Naive B cell (primary cell): ENCODE results near the gene ATG2A. TPM values are rescaled to one million over a fixed set of nuclear protein-coding genes. Genes with fewer than 3 reads are reported as not detected.
"Not testable (repeated sequence)": the region's sequence is repeated elsewhere in the genome, so short reads cannot be mapped to it uniquely, and the experiment has no call there.

ENCODE experiments used
- ATAC-seq, 2 donors: fragments of 150-1000 bp; cut with Tn5 transposase; 2 replicates each; pipeline ENCODE4 v1.10.0; 2021; ENCODE audit warnings: low read depth in 2 of 2, mild to moderate bottlenecking in 2 of 2, moderate library complexity in 2 of 2
- DNase-seq: peaks from one replicate; pipeline ENCODE4 v3.0.0; 2022
- H3K27ac Mint-ChIP-seq, 6 donors: one replicate each; pipeline ENCODE4 v1.8.0; 2020 to 2022; ENCODE audit warnings: mild to moderate bottlenecking in 6 of 6, mixed read lengths in 6 of 6, moderate library complexity in 5 of 6, inconsistent platforms in 2 of 6
- H3K27me3 Mint-ChIP-seq, 3 donors: one replicate each; pipeline ENCODE4 v1.8.0; 2021 to 2022; ENCODE audit warnings: mixed read lengths in 3 of 3, mild to moderate bottlenecking in 1 of 3
- H3K36me3 Mint-ChIP-seq, 2 donors: one replicate each; pipeline ENCODE4 v1.8.0; 2020 to 2022; ENCODE audit warnings: mixed read lengths in 2 of 2, inconsistent platforms in 1 of 2, mild to moderate bottlenecking in 1 of 2
- H3K4me1 Mint-ChIP-seq, 3 donors: one replicate each; pipeline ENCODE4 v1.8.0; 2020 to 2022; ENCODE audit warnings: mixed read lengths in 3 of 3, inconsistent platforms in 1 of 3, mild to moderate bottlenecking in 1 of 3, moderate library complexity in 1 of 3
- H3K4me3 Mint-ChIP-seq, 8 donors: one replicate each; pipeline ENCODE4 v1.8.0; 2020 to 2022; ENCODE audit warnings: mild to moderate bottlenecking in 8 of 8, mixed read lengths in 8 of 8, moderate library complexity in 8 of 8, inconsistent platforms in 2 of 8
- H3K9me3 Mint-ChIP-seq, 7 donors: one replicate each; pipeline ENCODE4 v1.8.0; 2020 to 2022; ENCODE audit warnings: mixed read lengths in 7 of 7, mild to moderate bottlenecking in 5 of 7, inconsistent platforms in 2 of 7, moderate library complexity in 1 of 7
- polyA plus RNA-seq, 6 donors: library from polyadenylated mRNA; unstranded; fragments of 300-500 nt; fragmentation: Illumina TruSeq; gene quantifications; one replicate each; pipeline ENCODE4 v1.2.3, GENCODE V29; 2021; ENCODE audit warnings: low read depth in 6 of 6

Gene ATG2A
- polyA plus RNA-seq, 6 donors from 2014 or later = 2.8 to 5.0 (median 3.4) TPM; not detected in 1

- ATAC-seq (no peak), DNase-seq (no peak)
- Mint-ChIP-seq H3K27ac (peak overlapping the region; percentile 72 to 100 (median 93)), H3K36me3 (peaks cover 5 to 12% of the 10 kb centered on the region in 2 donors), H3K9me3 (no peaks in the 10 kb centered on the region), H3K4me3 (peak overlapping the region; percentile 33 to 84 (median 71)), H3K4me1 (peaks cover 59 to 94% (median 82%) of the 10 kb centered on the region in 3 donors), H3K27me3 (no peaks in the 10 kb centered on the region)
Measured at GRCh38 chr11:64854534-64855502, 62.2 kb downstream of the ATG2A start.

GRCh38 chr11:64854157-64854533 lies 62.9 kb downstream of the ATG2A start:
- peaks cover 0 to 8% of the 10 kb centered on the region in 2 donors for H3K36me3 Mint-ChIP-seq
- peak overlapping the region in 7 of 8 donors; percentile 49 to 93 (median 82) for H3K4me3 Mint-ChIP-seq
- no peaks in the 10 kb centered on the region for H3K9me3 Mint-ChIP-seq
- DNase-seq (no peak), ATAC-seq (no peak)
- H3K27me3 Mint-ChIP-seq = no peaks in the 10 kb centered on the region
- H3K4me1 Mint-ChIP-seq = peaks cover 55 to 94% (median 82%) of the 10 kb centered on the region in 3 donors
- H3K27ac Mint-ChIP-seq = peak overlapping the region in 5 of 6 donors; percentile 72 to 100 (median 99)

- Mint-ChIP-seq H3K36me3 (peaks cover 0 to 8% of the 10 kb centered on the region in 2 donors), H3K27ac (peak overlapping the region; percentile 98 to 100 (median 99)), H3K4me1 (peaks cover 55 to 94% (median 82%) of the 10 kb centered on the region in 3 donors), H3K4me3 (peak overlapping the region; percentile 69 to 93 (median 83)), H3K27me3 (no peaks in the 10 kb centered on the region), H3K9me3 (no peaks in the 10 kb centered on the region)
- ATAC-seq (peak; percentile 2 to 3), DNase-seq (peak; percentile 71)
Measured at GRCh38 chr11:64853709-64854108, 63.3 kb downstream of the ATG2A start.

GRCh38 chr11:64852804-64853509 lies 64.1 kb downstream of the ATG2A start:
- Mint-ChIP-seq H3K27me3 (no peaks in the 10 kb centered on the region), H3K9me3 (no peaks in the 10 kb centered on the region), H3K4me1 (peaks cover 60 to 94% (median 85%) of the 10 kb centered on the region in 3 donors), H3K27ac (peak overlapping the region; percentile 98 to 100 (median 99)), H3K4me3 (peak overlapping the region; percentile 69 to 93 (median 84)), H3K36me3 (peaks cover 0 to 8% of the 10 kb centered on the region in 2 donors)
- ATAC-seq = peak; percentile 10 to 20
- peak; percentile 73 for DNase-seq

GRCh38 chr11:64851831-64852351 lies 65.1 kb downstream of the ATG2A start:
- H3K27me3 Mint-ChIP-seq = no peaks in the 10 kb centered on the region
- no peaks in the 10 kb centered on the region for H3K9me3 Mint-ChIP-seq
- DNase-seq (peak; percentile 85), ATAC-seq (peak; percentile 54 to 55)
- peaks cover 67 to 96% (median 94%) of the 10 kb centered on the region in 3 donors for H3K4me1 Mint-ChIP-seq
- peak overlapping the region; percentile 98 to 100 (median 99) for H3K27ac Mint-ChIP-seq
- peaks cover 0 to 8% of the 10 kb centered on the region in 2 donors for H3K36me3 Mint-ChIP-seq
- peak overlapping the region; percentile 66 to 93 (median 83) for H3K4me3 Mint-ChIP-seq

- Mint-ChIP-seq H3K27ac (peak overlapping the region; percentile 98 to 100 (median 99)), H3K4me3 (peak overlapping the region; percentile 66 to 93 (median 83)), H3K9me3 (no peaks in the 10 kb centered on the region), H3K36me3 (peaks cover 0 to 8% of the 10 kb centered on the region in 2 donors), H3K27me3 (no peaks in the 10 kb centered on the region), H3K4me1 (peaks cover 63 to 89% (median 89%) of the 10 kb centered on the region in 3 donors)
- peak; percentile 71 to 72 for ATAC-seq
- DNase-seq = peak; percentile 93
Measured at GRCh38 chr11:64850979-64851567, 65.9 kb downstream of the ATG2A start.

- Mint-ChIP-seq H3K27me3 (no peaks in the 10 kb centered on the region), H3K4me1 (peaks cover 55 to 83% (median 82%) of the 10 kb centered on the region in 3 donors), H3K27ac (peak overlapping the region; percentile 77 to 100 (median 97)), H3K36me3 (peaks cover 0 to 8% of the 10 kb centered on the region in 2 donors), H3K9me3 (no peaks in the 10 kb centered on the region), H3K4me3 (peak overlapping the region; percentile 21 to 93 (median 55))
- no peak for DNase-seq
- no peak for ATAC-seq
Measured at GRCh38 chr11:64849598-64850356, 67.2 kb downstream of the ATG2A start.

- H3K4me1 Mint-ChIP-seq = peaks cover 53 to 78% (median 77%) of the 10 kb centered on the region in 3 donors
- DNase-seq (peak; percentile 79), ATAC-seq (peak; percentile 15 to 20)
- peak overlapping the region; percentile 21 to 82 (median 73) for H3K4me3 Mint-ChIP-seq
- no peaks in the 10 kb centered on the region for H3K9me3 Mint-ChIP-seq
- peaks cover 0 to 8% of the 10 kb centered on the region in 2 donors for H3K36me3 Mint-ChIP-seq
- H3K27ac Mint-ChIP-seq = peak overlapping the region; percentile 90 to 99 (median 94)
- H3K27me3 Mint-ChIP-seq = no peaks in the 10 kb centered on the region
Measured at GRCh38 chr11:64848826-64849597, 68.0 kb downstream of the ATG2A start.

- no peak for DNase-seq
- H3K9me3 Mint-ChIP-seq = no peaks in the 10 kb centered on the region
- peak overlapping the region; percentile 21 to 82 (median 73) for H3K4me3 Mint-ChIP-seq
- H3K27ac Mint-ChIP-seq = peak overlapping the region; percentile 91 to 99 (median 96)
- peaks cover 55 to 77% (median 76%) of the 10 kb centered on the region in 3 donors for H3K4me1 Mint-ChIP-seq
- peaks cover 0 to 5% of the 10 kb centered on the region in 2 donors for H3K36me3 Mint-ChIP-seq
- H3K27me3 Mint-ChIP-seq = no peaks in the 10 kb centered on the region
- no peak for ATAC-seq
Measured at GRCh38 chr11:64848214-64848825, 68.7 kb downstream of the ATG2A start.

- DNase-seq (peak; percentile 87), ATAC-seq (peak; percentile 8 to 18)
- Mint-ChIP-seq H3K9me3 (no peaks in the 10 kb centered on the region), H3K36me3 (no peaks in the 10 kb centered on the region), H3K27me3 (no peaks in the 10 kb centered on the region), H3K4me3 (peak overlapping the region in 7 of 8 donors; percentile 32 to 79 (median 62)), H3K4me1 (peaks cover 50 to 71% (median 67%) of the 10 kb centered on the region in 3 donors), H3K27ac (peak overlapping the region; percentile 64 to 91 (median 77))
Measured at GRCh38 chr11:64846998-64847666, 69.9 kb downstream of the ATG2A start.

- Mint-ChIP-seq H3K4me3 (peak overlapping the region; percentile 12 to 86 (median 74)), H3K27ac (peak overlapping the region in 2 of 6 donors; percentile 20 to 89), H3K4me1 (peaks cover 37 to 57% (median 53%) of the 10 kb centered on the region in 3 donors)
- H3K9me3 Mint-ChIP-seq, DNase-seq, ATAC-seq, H3K27me3 Mint-ChIP-seq, H3K36me3 Mint-ChIP-seq: not testable (repeated sequence)
Measured at GRCh38 chr11:64845776-64846129, 71.3 kb downstream of the ATG2A start.
